OCI-LY7 (cell line): Measurements from ENCODE around the gene H1-8.

Experiments used
- CTCF ChIP-seq: fragments of 200-600 bp; sonication (generic); conservative IDR thresholded peaks from 2 replicates; pipeline ENCODE4 v1.5.1; 2014; ENCODE audit warnings: mild to moderate bottlenecking, antibody characterized with exemption, low read length, moderate library complexity, mixed read lengths
- EZH2phosphoT487 ChIP-seq: fragments of 200-600 bp; sonication (generic); IDR thresholded peaks from 2 replicates; pipeline ENCODE4 v1.6.1; 2018; ENCODE audit warnings: low read depth, borderline replicate concordance, mild to moderate bottlenecking, mixed run types, antibody characterized with exemption, low read length, moderate library complexity, mixed read lengths

- TF ChIP-seq EZH2phosphoT487, result no peak
- no peak for TF ChIP-seq CTCF
These were observed 22.0 kb upstream of the H1-8 start for GRCh38 chr3:129520960-129521359.
